CD14-positive monocyte (primary cell): ENCODE results near the gene AP1S3. TPM values are rescaled to one million over a fixed set of nuclear protein-coding genes. Genes with fewer than 3 reads are reported as not detected.

ENCODE experiments used
- DNase-seq, 3 donors: peaks; one replicate each; pipeline ENCODE4 v3.0.0-alpha.2; 2011 to 2022
- H2AFZ ChIP-seq: 2 replicates; pipeline ENCODE4 v1.6.0; 2012; ENCODE audit warnings: mild to moderate bottlenecking, low read depth, low read length, inconsistent platforms; ENCODE audit not compliant: insufficient read depth, poor library complexity, severe bottlenecking
- H3K27ac ChIP-seq, 2 donors: 1 replicate in 1 of 2; 2 replicates in 1 of 2; pipeline ENCODE4 v1.5.1; 2012 to 2013; ENCODE audit warnings: low read length in 2 of 2, control low read depth in 1 of 2, inconsistent platforms in 1 of 2, low read depth in 1 of 2, mild to moderate bottlenecking in 1 of 2
- H3K27me3 ChIP-seq, 2 donors: one replicate each; pipeline versions ENCODE4 v1.6.0 to v1.6.1; 2011 to 2013; ENCODE audit warnings: low read length in 2 of 2; ENCODE audit not compliant: control insufficient read depth in 2 of 2, insufficient read depth in 2 of 2
- H3K36me3 ChIP-seq, 2 donors: replicated peaks in 1 of 2; 1 replicate in 1 of 2; 2 replicates in 1 of 2; pipeline versions ENCODE4 v1.5.1 to v1.6.1; 2012 to 2013; ENCODE audit warnings: low read length in 2 of 2, control low read depth in 1 of 2, inconsistent platforms in 1 of 2, mild to moderate bottlenecking in 1 of 2; ENCODE audit not compliant: insufficient read depth in 2 of 2, control insufficient read depth in 1 of 2
- H3K4me1 ChIP-seq, 2 donors: 1 replicate in 1 of 2; 2 replicates in 1 of 2; pipeline versions ENCODE4 v1.5.1 to v1.6.1; 2012 to 2013; ENCODE audit warnings: low read length in 2 of 2, control low read depth in 1 of 2, inconsistent platforms in 1 of 2, mild to moderate bottlenecking in 1 of 2, moderate library complexity in 1 of 2; ENCODE audit not compliant: insufficient read depth in 2 of 2, control insufficient read depth in 1 of 2
- H3K4me2 ChIP-seq: replicated peaks from 2 replicates; pipeline ENCODE3; 2012; ENCODE audit warnings: low read length, moderate library complexity, mild to moderate bottlenecking; ENCODE audit not compliant: poor library complexity, severe bottlenecking; ENCODE audit errors: extremely low read depth
- H3K4me3 ChIP-seq, 3 experiments: fragments of 200-600 bp in 1 of 3; sonication (generic) in 1 of 3; replicated peaks in 1 of 3; 1 replicate in 2 of 3; 2 replicates in 1 of 3; pipeline ENCODE4 v1.5.1; 2011 to 2013; ENCODE audit warnings: low read length in 3 of 3, mild to moderate bottlenecking in 3 of 3, control low read depth in 2 of 3, low read depth in 2 of 3, inconsistent platforms in 1 of 3, moderate library complexity in 1 of 3
- H3K79me2 ChIP-seq: 2 replicates; pipeline ENCODE4 v1.6.0; 2012; ENCODE audit warnings: mild to moderate bottlenecking, control low read depth, inconsistent platforms, low read length, moderate library complexity; ENCODE audit not compliant: insufficient read depth
- H3K9ac ChIP-seq: 2 replicates; pipeline ENCODE4 v1.6.0; 2017; ENCODE audit warnings: low read length, mild to moderate bottlenecking; ENCODE audit not compliant: insufficient read depth, poor library complexity, severe bottlenecking
- H3K9me3 ChIP-seq, 2 donors: replicated peaks in 1 of 2; 1 replicate in 1 of 2; 2 replicates in 1 of 2; pipeline versions ENCODE4 v1.5.1 to v1.6.1; 2012 to 2013; ENCODE audit warnings: low read length in 2 of 2, control low read depth in 1 of 2; ENCODE audit not compliant: control insufficient read depth in 1 of 2, insufficient read depth in 1 of 2
- H4K20me1 ChIP-seq: 2 replicates; pipeline ENCODE4 v1.6.0; 2012; ENCODE audit warnings: mild to moderate bottlenecking, low read length, control low read depth, moderate library complexity; ENCODE audit not compliant: insufficient read depth
- H3K27ac Mint-ChIP-seq, 7 donors: one replicate each; pipeline ENCODE4 v1.8.0; 2020; ENCODE audit warnings: mild to moderate bottlenecking in 7 of 7, mixed read lengths in 7 of 7, moderate library complexity in 6 of 7, inconsistent platforms in 2 of 7
- H3K27me3 Mint-ChIP-seq, 3 donors: one replicate each; pipeline ENCODE4 v1.8.0; 2021 to 2022; ENCODE audit warnings: low read depth in 3 of 3, mild to moderate bottlenecking in 3 of 3, mixed read lengths in 3 of 3, moderate library complexity in 3 of 3, inconsistent platforms in 1 of 3
- H3K36me3 Mint-ChIP-seq, 2 donors: one replicate each; pipeline ENCODE4 v1.8.0; 2020; ENCODE audit warnings: mixed read lengths in 2 of 2, inconsistent platforms in 1 of 2, mild to moderate bottlenecking in 1 of 2
- H3K4me1 Mint-ChIP-seq: one replicate; pipeline ENCODE4 v1.8.0; 2020; ENCODE audit warnings: mild to moderate bottlenecking, mixed read lengths
- H3K4me3 Mint-ChIP-seq, 2 donors: one replicate each; pipeline ENCODE4 v1.8.0; 2020; ENCODE audit warnings: mild to moderate bottlenecking in 2 of 2, mixed read lengths in 2 of 2, moderate library complexity in 1 of 2
- H3K9me3 Mint-ChIP-seq, 7 donors: one replicate each; pipeline ENCODE4 v1.8.0; 2020 to 2022; ENCODE audit warnings: mixed read lengths in 7 of 7, mild to moderate bottlenecking in 6 of 7, moderate library complexity in 6 of 7, inconsistent platforms in 2 of 7
- CTCF ChIP-seq: fragments of 200-600 bp; IDR thresholded peaks from one replicate; pipeline ENCODE4 v1.8.0; 2022; ENCODE audit warnings: antibody characterized with exemption, mild to moderate bottlenecking
- WGBS: methylation state at CpG from one replicate; pipeline ENCODE4 v1.1.5; 2013; ENCODE audit warnings: missing lambda C conversion rate; ENCODE audit not compliant: insufficient coverage; 5-methylcytosine and 5-hydroxymethylcytosine counted together
- intact Hi-C, 2 donors: fragments of 100-400 bp; cut with micrococcal nuclease; formaldehyde crosslinking; loops; one replicate each; pipeline versions ENCODE4 v1.15.0 to v1.15.1; 2023
- polyA plus RNA-seq, 3 donors: library from polyadenylated mRNA; depleted of rRNA in 1 of 3; unstranded in 2 of 3; stranded (reverse) in 1 of 3; fragments of 300-500 nt in 2 of 3; fragments of >200 nt in 1 of 3; fragmentation: Illumina TruSeq in 2 of 3; gene quantifications; 1 replicate in 2 of 3; 2 replicates in 1 of 3; pipeline ENCODE4 v1.2.3, GENCODE V29; 2012 to 2021

The AP1S3 gene
- polyA plus RNA-seq, 3 donors = 0.80 to 1.3 (median 0.81) TPM

DNA sequence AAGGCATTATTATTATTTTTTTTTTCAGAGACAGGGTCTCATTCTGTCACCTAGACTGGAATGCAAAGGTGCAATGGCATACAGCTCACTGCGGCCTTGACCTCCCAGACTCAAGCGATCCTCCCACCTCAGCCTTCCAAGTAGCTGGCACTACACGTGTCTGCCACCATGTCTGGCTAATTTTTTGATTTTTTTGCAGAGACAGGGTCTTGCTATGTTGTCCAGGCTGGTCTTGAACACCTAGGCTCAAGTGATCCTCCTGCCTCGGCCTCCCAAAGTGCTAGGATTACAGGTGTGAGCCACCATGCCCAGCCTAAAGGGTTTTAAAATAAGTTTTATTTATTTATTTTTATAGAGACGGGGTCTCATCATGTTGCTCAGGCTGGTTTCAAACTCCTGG is 45.3 kb upstream of the AP1S3 start:
- no peak overlapping the region for H3K4me3 ChIP-seq
- intact Hi-C loops = no loop called here
- H3K36me3 Mint-ChIP-seq = peaks cover 70 to 80% of the 10 kb centered on the region in 2 donors
- H2AFZ ChIP-seq = no peak overlapping the region
- no peak for DNase-seq
- no peak for TF ChIP-seq CTCF
- H3K36me3 ChIP-seq = peaks cover 66 to 83% of the 10 kb centered on the region in 2 donors
- H3K27me3 ChIP-seq = no peaks in the 10 kb centered on the region
- peaks cover 26% of the 10 kb centered on the region for H3K4me1 Mint-ChIP-seq
- H3K9ac ChIP-seq = no peak overlapping the region
- H3K9me3 Mint-ChIP-seq = no peaks in the 10 kb centered on the region
- peaks cover 0 to 2% (median 0%) of the 10 kb centered on the region in 3 donors for H3K27me3 Mint-ChIP-seq
- no peak overlapping the region for H3K4me2 ChIP-seq
- H3K27ac ChIP-seq = no peak overlapping the region
- no peaks in the 10 kb centered on the region for H3K9me3 ChIP-seq
- WGBS = 88% methylated on average over 2 of the region's 5 CpGs
- no peak overlapping the region for H3K27ac Mint-ChIP-seq
- peaks cover 16% of the 10 kb centered on the region for H3K79me2 ChIP-seq
- H4K20me1 ChIP-seq = peaks cover 4% of the 10 kb centered on the region
- H3K4me3 Mint-ChIP-seq = no peak overlapping the region
- H3K4me1 ChIP-seq = peaks cover 23% of the 10 kb centered on the region in 2 donors

DNA sequence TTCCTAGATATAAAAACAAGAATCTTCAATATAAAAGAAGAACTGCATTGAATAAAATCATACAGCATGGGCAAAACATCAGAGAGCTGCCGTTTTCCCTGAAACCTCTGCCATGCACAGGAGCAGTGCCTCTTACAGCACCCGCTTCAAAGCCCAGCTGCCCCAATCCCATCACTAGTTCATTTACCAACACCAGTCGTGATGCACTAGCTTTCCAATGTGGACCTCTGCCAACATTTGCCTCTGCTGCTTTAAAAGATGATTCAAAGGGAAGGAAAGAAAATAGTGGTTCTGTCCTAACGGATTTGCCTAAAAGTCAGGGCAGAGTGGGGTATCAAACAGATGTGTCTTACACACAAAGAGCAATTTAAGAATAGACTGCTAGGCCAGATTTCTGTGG is 43.4 kb upstream of the AP1S3 start:
- intact Hi-C loops = no loop called here
- no peak for TF ChIP-seq CTCF
- H3K4me1 Mint-ChIP-seq = peaks cover 33% of the 10 kb centered on the region

More for the DNA sequence above, 43.4 kb upstream of the AP1S3 start:
- H3K27me3 Mint-ChIP-seq = peaks cover 0 to 2% (median 0%) of the 10 kb centered on the region in 3 donors
- H3K9me3 Mint-ChIP-seq = no peaks in the 10 kb centered on the region
- H3K4me3 Mint-ChIP-seq = no peak overlapping the region
- Histone ChIP-seq H3K36me3 (peaks cover 70 to 100% of the 10 kb centered on the region in 2 donors), H3K27me3 (no peaks in the 10 kb centered on the region), H3K9ac (no peak overlapping the region), H3K4me3 (no peak overlapping the region), H3K79me2 (peaks cover 14% of the 10 kb centered on the region), H3K4me2 (no peak overlapping the region), H3K27ac (no peak overlapping the region), H2AFZ (no peak overlapping the region), H3K9me3 (no peaks in the 10 kb centered on the region), H4K20me1 (no peaks in the 10 kb centered on the region), H3K4me1 (peaks cover 14 to 21% of the 10 kb centered on the region in 2 donors)
- peaks cover 83 to 86% of the 10 kb centered on the region in 2 donors for H3K36me3 Mint-ChIP-seq
- H3K27ac Mint-ChIP-seq = peak overlapping the region in 4 of 7 donors; percentile 12 to 50 (median 26)
- no peak for DNase-seq
- 90% methylated on average over 3 of the region's 4 CpGs for WGBS
